Transverse colon (tissue), 4 donors: Measurements from ENCODE around the gene ZNHIT1.
"Not testable (repeated sequence)": the region's sequence is repeated elsewhere in the genome, so short reads cannot be mapped to it uniquely, and the experiment has no call there.

Source experiments
- EP300 ChIP-seq: sonication (generic); formaldehyde crosslinking; IDR thresholded peaks from one replicate; pipeline ENCODE4 v1.6.1; 2017; ENCODE audit warnings: antibody characterized with exemption, low read depth
- POLR2A ChIP-seq: fragments of 450-650 bp; IDR thresholded peaks from one replicate; pipeline ENCODE4 v1.6.1; 2016; ENCODE audit warnings: antibody characterized with exemption, mild to moderate bottlenecking, moderate library complexity
- POLR2AphosphoS5 ChIP-seq, 3 donors: sonication (generic); formaldehyde crosslinking; IDR thresholded peaks; one replicate each; pipeline ENCODE4 v1.6.1; 2016; ENCODE audit warnings: antibody characterized with exemption in 3 of 3
- TF ChIP-seq, protein P1 (sequence below), 5 experiments: fragments of 200-600 bp in 3 of 5; fragments of 450-650 bp in 2 of 5; sonication (generic) in 3 of 5; IDR thresholded peaks; 1 replicate in 2 of 5; 2 replicates in 3 of 5; pipeline ENCODE4 v1.5.1; 2016 to 2017; ENCODE audit warnings: antibody characterized with exemption in 5 of 5, inconsistent platforms in 3 of 5, mild to moderate bottlenecking in 2 of 5, moderate library complexity in 1 of 5

DNA sequence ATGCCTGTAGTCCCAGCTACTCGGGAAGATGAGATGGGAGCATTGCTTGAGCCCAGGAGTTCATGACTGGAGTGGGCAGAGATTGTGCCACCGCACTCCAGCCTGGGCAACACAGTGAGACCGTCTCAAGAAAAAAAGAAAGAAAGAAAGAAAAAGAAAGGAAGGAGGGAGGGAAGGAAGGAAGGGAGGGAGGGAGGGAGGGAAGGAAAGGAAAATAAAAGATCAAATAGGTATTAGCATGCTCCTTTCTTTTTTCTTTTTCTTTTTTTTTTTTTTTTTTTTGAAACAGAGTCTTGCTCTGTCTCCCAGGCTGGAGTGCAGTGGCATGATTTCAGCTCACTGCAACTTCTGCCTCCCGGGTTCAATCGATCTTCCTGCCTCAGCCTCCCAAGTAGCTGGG lies 35.2 kb downstream of the ZNHIT1 start:
- TF ChIP-seq, protein P1, sequence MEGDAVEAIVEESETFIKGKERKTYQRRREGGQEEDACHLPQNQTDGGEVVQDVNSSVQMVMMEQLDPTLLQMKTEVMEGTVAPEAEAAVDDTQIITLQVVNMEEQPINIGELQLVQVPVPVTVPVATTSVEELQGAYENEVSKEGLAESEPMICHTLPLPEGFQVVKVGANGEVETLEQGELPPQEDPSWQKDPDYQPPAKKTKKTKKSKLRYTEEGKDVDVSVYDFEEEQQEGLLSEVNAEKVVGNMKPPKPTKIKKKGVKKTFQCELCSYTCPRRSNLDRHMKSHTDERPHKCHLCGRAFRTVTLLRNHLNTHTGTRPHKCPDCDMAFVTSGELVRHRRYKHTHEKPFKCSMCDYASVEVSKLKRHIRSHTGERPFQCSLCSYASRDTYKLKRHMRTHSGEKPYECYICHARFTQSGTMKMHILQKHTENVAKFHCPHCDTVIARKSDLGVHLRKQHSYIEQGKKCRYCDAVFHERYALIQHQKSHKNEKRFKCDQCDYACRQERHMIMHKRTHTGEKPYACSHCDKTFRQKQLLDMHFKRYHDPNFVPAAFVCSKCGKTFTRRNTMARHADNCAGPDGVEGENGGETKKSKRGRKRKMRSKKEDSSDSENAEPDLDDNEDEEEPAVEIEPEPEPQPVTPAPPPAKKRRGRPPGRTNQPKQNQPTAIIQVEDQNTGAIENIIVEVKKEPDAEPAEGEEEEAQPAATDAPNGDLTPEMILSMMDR (IDR thresholded peaks at IDR 0.05) = not testable (repeated sequence)
- TF ChIP-seq POLR2AphosphoS5 (IDR thresholded peaks at IDR 0.05); POLR2A; EP300: not testable (repeated sequence)
